ENCODE results near the gene UTS2R. TPM values are rescaled to one million over a fixed set of nuclear protein-coding genes. Genes with fewer than 3 reads are reported as not detected.
"Not testable (repeated sequence)": the region's sequence is repeated elsewhere in the genome, so short reads cannot be mapped to it uniquely, and the experiment has no call there.

The UTS2R gene
- polyA plus RNA-seq, 3 donors, result not detected

DNA sequence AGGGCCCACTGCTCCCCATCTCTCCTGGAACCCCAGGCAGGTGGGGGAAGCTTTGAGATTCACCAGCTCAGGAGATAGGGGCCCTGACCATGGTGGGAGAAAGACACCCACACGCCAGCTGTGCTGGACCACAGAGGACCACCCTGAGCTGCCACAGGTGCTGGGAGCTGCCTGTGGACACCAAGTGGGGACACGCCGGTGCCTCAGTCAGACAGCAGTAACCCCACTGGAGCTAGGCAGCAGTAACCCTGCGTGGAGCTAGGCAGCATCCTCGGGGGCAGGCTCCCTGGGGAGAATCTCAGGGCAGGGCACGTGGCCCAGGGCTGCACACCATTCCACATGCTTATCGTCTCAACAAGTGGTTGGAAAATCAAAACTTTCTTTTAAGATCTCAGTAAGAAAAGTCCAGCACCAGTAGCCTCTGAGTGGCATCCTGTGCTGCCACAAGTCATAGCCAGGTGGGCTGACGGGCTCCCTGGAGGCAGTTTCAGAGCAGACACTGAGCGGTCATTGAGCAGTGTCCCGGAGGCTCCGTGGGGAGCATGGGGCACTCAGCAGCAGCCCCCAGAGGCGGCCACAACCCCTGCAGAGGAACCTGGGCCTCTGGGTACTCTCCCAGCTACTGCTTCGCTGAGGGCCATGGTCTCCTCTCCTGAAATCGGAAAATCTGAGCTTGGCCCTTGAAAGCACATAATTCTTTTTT lies 38.6 kb downstream of the UTS2R start:
- H3K4me2 ChIP-seq (replicated peaks; ENCODE audit: extremely low read depth, low read length, poor library complexity, severe bottlenecking), result no peak overlapping the region
- TF ChIP-seq, protein P1, sequence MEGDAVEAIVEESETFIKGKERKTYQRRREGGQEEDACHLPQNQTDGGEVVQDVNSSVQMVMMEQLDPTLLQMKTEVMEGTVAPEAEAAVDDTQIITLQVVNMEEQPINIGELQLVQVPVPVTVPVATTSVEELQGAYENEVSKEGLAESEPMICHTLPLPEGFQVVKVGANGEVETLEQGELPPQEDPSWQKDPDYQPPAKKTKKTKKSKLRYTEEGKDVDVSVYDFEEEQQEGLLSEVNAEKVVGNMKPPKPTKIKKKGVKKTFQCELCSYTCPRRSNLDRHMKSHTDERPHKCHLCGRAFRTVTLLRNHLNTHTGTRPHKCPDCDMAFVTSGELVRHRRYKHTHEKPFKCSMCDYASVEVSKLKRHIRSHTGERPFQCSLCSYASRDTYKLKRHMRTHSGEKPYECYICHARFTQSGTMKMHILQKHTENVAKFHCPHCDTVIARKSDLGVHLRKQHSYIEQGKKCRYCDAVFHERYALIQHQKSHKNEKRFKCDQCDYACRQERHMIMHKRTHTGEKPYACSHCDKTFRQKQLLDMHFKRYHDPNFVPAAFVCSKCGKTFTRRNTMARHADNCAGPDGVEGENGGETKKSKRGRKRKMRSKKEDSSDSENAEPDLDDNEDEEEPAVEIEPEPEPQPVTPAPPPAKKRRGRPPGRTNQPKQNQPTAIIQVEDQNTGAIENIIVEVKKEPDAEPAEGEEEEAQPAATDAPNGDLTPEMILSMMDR (IDR thresholded peaks at IDR 0.05), result no peak
- no peak for DNase-seq

DNA sequence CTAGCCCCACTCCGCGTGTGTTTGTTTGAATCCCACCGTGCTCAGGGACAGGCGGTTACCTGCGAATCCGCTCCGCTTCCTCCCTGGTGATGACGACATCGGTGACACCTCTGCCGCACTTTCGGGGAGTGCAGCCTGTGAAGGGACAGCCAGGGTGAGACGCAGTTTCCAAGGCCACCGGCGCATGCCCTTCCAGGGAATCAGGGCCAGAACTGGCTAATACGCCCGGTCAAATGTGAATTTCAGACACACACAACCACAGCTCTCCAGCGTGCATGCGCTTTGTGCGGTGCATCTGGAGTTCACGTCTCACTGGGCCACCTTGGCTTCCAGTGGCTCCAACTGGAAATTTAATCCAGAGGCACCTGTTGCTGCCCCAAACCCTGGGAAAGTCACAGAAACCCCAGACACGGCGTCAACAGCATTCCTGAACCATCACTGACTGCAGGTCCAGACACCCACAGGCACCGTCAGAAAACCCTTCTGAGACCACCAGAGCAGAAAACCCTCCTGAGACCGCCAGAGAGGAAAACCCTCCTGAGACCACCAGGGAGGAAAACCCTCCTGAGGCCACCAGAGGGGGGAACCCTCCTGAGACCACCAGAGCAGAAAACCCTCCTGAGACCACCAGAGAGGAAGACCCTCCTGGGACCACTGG lies 40.0 kb downstream of the UTS2R start:
- Histone ChIP-seq H4K20me1 (ENCODE audit: insufficient read depth, low read length) (peaks cover 37% of the 10 kb centered on the region), H3K36me3 (replicated peaks in 1 of 2; ENCODE audit: control insufficient read depth in 1 of 2, insufficient read depth in 2 of 2, low read length in 2 of 2) (peaks cover 0 to 28% of the 10 kb centered on the region in 2 donors), H3K4me3 (replicated peaks in 1 of 3; ENCODE audit: low read depth in 2 of 3, low read length in 3 of 3) (no peak overlapping the region), H3K27me3 (ENCODE audit: control insufficient read depth in 2 of 2, insufficient read depth in 2 of 2, low read length in 2 of 2) (no peaks in the 10 kb centered on the region), H3K9me3 (replicated peaks in 1 of 2; ENCODE audit: control insufficient read depth in 1 of 2, insufficient read depth in 1 of 2, low read length in 2 of 2) (no peaks in the 10 kb centered on the region), H3K79me2 (ENCODE audit: insufficient read depth, low read length) (no peaks in the 10 kb centered on the region), H3K9ac (ENCODE audit: insufficient read depth, low read length, poor library complexity, severe bottlenecking) (no peak overlapping the region), H2AFZ (ENCODE audit: insufficient read depth, low read depth, low read length, poor library complexity, severe bottlenecking) (no peak overlapping the region), H3K27ac (ENCODE audit: low read depth in 1 of 2, low read length in 2 of 2) (no peak overlapping the region), H3K4me2 (replicated peaks; ENCODE audit: extremely low read depth, low read length, poor library complexity, severe bottlenecking) (no peak overlapping the region), H3K4me1 (ENCODE audit: control insufficient read depth in 1 of 2, insufficient read depth in 2 of 2, low read length in 2 of 2) (peaks cover 7 to 8% of the 10 kb centered on the region in 2 donors)
- no peaks in the 10 kb centered on the region for H3K9me3 Mint-ChIP-seq
- no peak for DNase-seq
- H3K4me3 Mint-ChIP-seq, result no peak overlapping the region
- 96% methylated on average over 22 of the region's 24 CpGs for WGBS (ENCODE audit: insufficient coverage)
- H3K27ac Mint-ChIP-seq, result no peak overlapping the region
- intact Hi-C loops (cut with micrococcal nuclease), result loop anchor here (5.0 kb wide), 1 partner anchor 59 kb away; no protein-coding TSS in a partner anchor
- H3K27me3 Mint-ChIP-seq (ENCODE audit: low read depth in 3 of 3), result peaks cover 0 to 6% (median 1%) of the 10 kb centered on the region in 3 donors
- TF ChIP-seq, protein P1 (IDR thresholded peaks at IDR 0.05), result no peak
- H3K4me1 Mint-ChIP-seq, result peaks cover 20% of the 10 kb centered on the region
- H3K36me3 Mint-ChIP-seq, result peaks cover 24 to 34% of the 10 kb centered on the region in 2 donors

More for the DNA sequence above, 38.6 kb downstream of the UTS2R start:
- Mint-ChIP-seq H3K9me3 (no peaks in the 10 kb centered on the region), H3K27me3 (ENCODE audit: low read depth in 3 of 3) (peaks cover 0 to 6% (median 3%) of the 10 kb centered on the region in 3 donors), H3K4me1 (peaks cover 20% of the 10 kb centered on the region), H3K36me3 (peaks cover 31 to 38% of the 10 kb centered on the region in 2 donors), H3K27ac (no peak overlapping the region), H3K4me3 (no peak overlapping the region)
- Histone ChIP-seq H3K4me3 (replicated peaks in 1 of 3; ENCODE audit: low read depth in 2 of 3, low read length in 3 of 3) (no peak overlapping the region), H4K20me1 (ENCODE audit: insufficient read depth, low read length) (peaks cover 24% of the 10 kb centered on the region), H2AFZ (ENCODE audit: insufficient read depth, low read depth, low read length, poor library complexity, severe bottlenecking) (no peak overlapping the region), H3K4me1 (ENCODE audit: control insufficient read depth in 1 of 2, insufficient read depth in 2 of 2, low read length in 2 of 2) (peaks cover 7 to 8% of the 10 kb centered on the region in 2 donors), H3K9me3 (replicated peaks in 1 of 2; ENCODE audit: control insufficient read depth in 1 of 2, insufficient read depth in 1 of 2, low read length in 2 of 2) (no peaks in the 10 kb centered on the region), H3K9ac (ENCODE audit: insufficient read depth, low read length, poor library complexity, severe bottlenecking) (no peak overlapping the region), H3K79me2 (ENCODE audit: insufficient read depth, low read length) (no peaks in the 10 kb centered on the region), H3K36me3 (replicated peaks in 1 of 2; ENCODE audit: control insufficient read depth in 1 of 2, insufficient read depth in 2 of 2, low read length in 2 of 2) (peaks cover 3 to 34% of the 10 kb centered on the region in 2 donors), H3K27me3 (ENCODE audit: control insufficient read depth in 2 of 2, insufficient read depth in 2 of 2, low read length in 2 of 2) (no peaks in the 10 kb centered on the region), H3K27ac (ENCODE audit: low read depth in 1 of 2, low read length in 2 of 2) (no peak overlapping the region)
- intact Hi-C loops (cut with micrococcal nuclease), result loop anchor here (5.0 kb wide), 1 partner anchor 58 kb away; no protein-coding TSS in a partner anchor
- 96% methylated on average over 12 of the region's 14 CpGs for WGBS (ENCODE audit: insufficient coverage)

DNA sequence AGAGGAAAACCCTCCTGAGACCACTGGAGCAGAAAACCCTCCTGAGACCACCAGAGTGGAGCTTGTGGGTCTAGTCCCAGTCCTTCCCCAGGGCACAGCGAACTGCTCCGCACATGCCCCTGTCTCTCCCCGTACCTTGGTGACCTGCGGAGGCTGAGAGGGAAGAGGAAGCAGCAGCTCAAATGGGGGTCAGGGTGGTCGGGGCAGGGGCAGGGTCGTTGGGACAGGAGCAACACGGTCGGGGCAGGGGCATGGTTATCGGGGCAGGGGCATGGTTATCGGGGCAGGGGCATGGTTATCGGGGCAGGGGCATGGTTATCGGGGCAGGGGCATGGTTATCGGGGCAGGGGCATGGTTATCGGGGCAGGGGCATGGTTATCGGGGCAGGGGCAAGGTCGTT lies 40.5 kb downstream of the UTS2R start:
- WGBS (ENCODE audit: insufficient coverage), result 96% methylated on average over 14 of the region's 16 CpGs
- not testable (repeated sequence) for H3K4me3 ChIP-seq (replicated peaks in 1 of 3; ENCODE audit: low read depth in 2 of 3, low read length in 3 of 3); H2AFZ ChIP-seq (ENCODE audit: insufficient read depth, low read depth, low read length, poor library complexity, severe bottlenecking); H3K9me3 Mint-ChIP-seq; H3K9me3 ChIP-seq (replicated peaks in 1 of 2; ENCODE audit: control insufficient read depth in 1 of 2, insufficient read depth in 1 of 2, low read length in 2 of 2); H3K27me3 Mint-ChIP-seq (ENCODE audit: low read depth in 3 of 3); H3K27ac ChIP-seq (ENCODE audit: low read depth in 1 of 2, low read length in 2 of 2); H3K79me2 ChIP-seq (ENCODE audit: insufficient read depth, low read length); DNase-seq; H3K27ac Mint-ChIP-seq; H3K4me3 Mint-ChIP-seq; H3K27me3 ChIP-seq (ENCODE audit: control insufficient read depth in 2 of 2, insufficient read depth in 2 of 2, low read length in 2 of 2); H3K4me1 ChIP-seq (ENCODE audit: control insufficient read depth in 1 of 2, insufficient read depth in 2 of 2, low read length in 2 of 2); H3K9ac ChIP-seq (ENCODE audit: insufficient read depth, low read length, poor library complexity, severe bottlenecking); H3K4me2 ChIP-seq (replicated peaks; ENCODE audit: extremely low read depth, low read length, poor library complexity, severe bottlenecking)
- intact Hi-C loops (cut with micrococcal nuclease), result loop anchor here (5.0 kb wide), 1 partner anchor 60 kb away; no protein-coding TSS in a partner anchor
- peaks cover 0 to 28% of the 10 kb centered on the region in 2 donors for H3K36me3 ChIP-seq (replicated peaks in 1 of 2; ENCODE audit: control insufficient read depth in 1 of 2, insufficient read depth in 2 of 2, low read length in 2 of 2)
- Mint-ChIP-seq H3K4me1 (peaks cover 20% of the 10 kb centered on the region), H3K36me3 (peaks cover 24 to 34% of the 10 kb centered on the region in 2 donors)
- H4K20me1 ChIP-seq (ENCODE audit: insufficient read depth, low read length), result peaks cover 42% of the 10 kb centered on the region

All from CD14-positive monocyte (primary cell).